Osteocyte (in vitro differentiated cells): ENCODE results near the gene CAMKMT. TPM values are rescaled to one million over a fixed set of nuclear protein-coding genes. Genes with fewer than 3 reads are reported as not detected.

Experiments used
- DNase-seq: peaks from one replicate; pipeline ENCODE4 v3.0.0; 2021; ENCODE audit warnings: mixed read lengths; ENCODE audit not compliant: unreplicated experiment; ENCODE audit errors: extremely low spot score
- H3K27ac Mint-ChIP-seq: one replicate; pipeline ENCODE4 v1.8.0; 2021; ENCODE audit warnings: mild to moderate bottlenecking, mixed read lengths; ENCODE audit not compliant: unreplicated experiment
- H3K27me3 Mint-ChIP-seq: one replicate; pipeline ENCODE4 v1.8.0; 2021; ENCODE audit warnings: mixed read lengths; ENCODE audit not compliant: unreplicated experiment
- H3K36me3 Mint-ChIP-seq: one replicate; pipeline ENCODE4 v1.8.0; 2021; ENCODE audit warnings: mixed read lengths; ENCODE audit not compliant: unreplicated experiment
- H3K4me1 Mint-ChIP-seq: one replicate; pipeline ENCODE4 v1.8.0; 2021; ENCODE audit warnings: mixed read lengths; ENCODE audit not compliant: unreplicated experiment
- H3K4me3 Mint-ChIP-seq: one replicate; pipeline ENCODE4 v1.8.0; 2021; ENCODE audit warnings: mild to moderate bottlenecking, moderate library complexity, mixed read lengths; ENCODE audit not compliant: unreplicated experiment
- H3K9me3 Mint-ChIP-seq: one replicate; pipeline ENCODE4 v1.8.0; 2021; ENCODE audit warnings: mixed read lengths; ENCODE audit not compliant: unreplicated experiment
- long read RNA-seq: library from polyadenylated mRNA; unstranded; transcript quantifications from one replicate; pipeline ENCODE4 v2.0.0, GENCODE V29; 2021
- total RNA-seq: library from RNA; stranded (reverse); gene quantifications from 2 replicates; pipeline ENCODE4 v1.2.1, GENCODE V29; 2021
- TF ChIP-seq, protein P1 (sequence below): fragments of 200-600 bp; sonication (generic); IDR thresholded peaks from 2 replicates; pipeline ENCODE4 v1.5.0; 2021; ENCODE audit warnings: antibody characterized with exemption, mild to moderate bottlenecking, moderate library complexity

The CAMKMT gene
- total RNA-seq: 8.9 and 10.9 TPM in 2 replicates
- long read RNA-seq, partial matches to known transcripts: 0 of 9 reads
- long read RNA-seq, other reads (novel, unspliced or antisense): 8 of 9 reads

DNA sequence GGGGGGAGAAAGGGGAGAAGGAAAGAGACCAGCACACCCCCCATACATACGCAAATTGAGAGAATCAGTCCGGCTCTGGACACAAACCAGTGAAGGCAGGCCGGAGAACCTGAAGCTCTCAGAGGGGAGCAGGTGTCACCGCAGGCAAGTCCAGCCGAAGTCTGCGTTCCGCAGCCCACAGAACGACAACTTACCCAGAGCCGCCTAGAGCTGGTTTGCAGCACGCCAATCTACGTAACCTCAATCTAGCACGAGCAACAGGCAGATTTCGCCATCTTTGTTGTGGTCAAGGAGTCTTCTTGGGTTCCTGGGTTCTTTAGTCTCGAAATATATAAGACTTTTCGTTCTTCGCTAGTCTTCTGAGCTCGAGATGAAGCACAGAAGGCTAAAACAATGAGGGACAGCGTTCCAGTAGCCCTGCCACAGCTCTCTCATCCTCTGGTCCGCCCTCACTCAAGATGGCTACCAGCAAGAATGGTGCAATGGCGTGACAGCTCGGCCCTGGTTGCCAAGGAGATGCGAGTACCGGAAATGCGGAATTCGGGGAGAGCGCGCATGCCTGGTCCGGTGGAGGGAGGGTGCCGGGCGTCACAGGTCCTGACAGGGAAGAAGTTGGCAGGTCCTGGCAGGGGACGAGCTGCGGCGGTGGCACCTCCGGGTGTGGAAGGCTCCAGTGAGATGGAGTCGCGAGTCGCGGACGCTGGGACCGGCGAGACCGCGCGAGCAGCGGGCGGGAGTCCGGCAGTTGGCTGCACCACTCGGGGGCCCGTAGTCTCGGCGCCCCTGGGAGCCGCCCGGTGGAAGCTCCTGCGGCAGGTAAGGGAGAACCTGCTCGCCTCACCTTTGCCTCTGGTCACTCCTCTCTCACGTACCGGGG, at the start of gene CAMKMT, which contains the start of gene PREPL:
Gene CAMKMT, plus strand, starts transcription at position 618 of the 877 bp plus-strand sequence.
Gene PREPL, minus strand, starts transcription at position 165 of the 877 bp plus-strand sequence. CDS start 15,152 bp downstream, outside the sequence.
- Mint-ChIP-seq H3K36me3 (peaks cover 3% of the 10 kb centered on the region), H3K27ac (peak within 1 kb of the TSS; percentile 100), H3K4me3 (peak within 1 kb of the TSS; percentile 89), H3K9me3 (no peaks in the 10 kb centered on the region), H3K4me1 (peaks cover 33% of the 10 kb centered on the region), H3K27me3 (no peaks in the 10 kb centered on the region)
- TF ChIP-seq, protein P1, sequence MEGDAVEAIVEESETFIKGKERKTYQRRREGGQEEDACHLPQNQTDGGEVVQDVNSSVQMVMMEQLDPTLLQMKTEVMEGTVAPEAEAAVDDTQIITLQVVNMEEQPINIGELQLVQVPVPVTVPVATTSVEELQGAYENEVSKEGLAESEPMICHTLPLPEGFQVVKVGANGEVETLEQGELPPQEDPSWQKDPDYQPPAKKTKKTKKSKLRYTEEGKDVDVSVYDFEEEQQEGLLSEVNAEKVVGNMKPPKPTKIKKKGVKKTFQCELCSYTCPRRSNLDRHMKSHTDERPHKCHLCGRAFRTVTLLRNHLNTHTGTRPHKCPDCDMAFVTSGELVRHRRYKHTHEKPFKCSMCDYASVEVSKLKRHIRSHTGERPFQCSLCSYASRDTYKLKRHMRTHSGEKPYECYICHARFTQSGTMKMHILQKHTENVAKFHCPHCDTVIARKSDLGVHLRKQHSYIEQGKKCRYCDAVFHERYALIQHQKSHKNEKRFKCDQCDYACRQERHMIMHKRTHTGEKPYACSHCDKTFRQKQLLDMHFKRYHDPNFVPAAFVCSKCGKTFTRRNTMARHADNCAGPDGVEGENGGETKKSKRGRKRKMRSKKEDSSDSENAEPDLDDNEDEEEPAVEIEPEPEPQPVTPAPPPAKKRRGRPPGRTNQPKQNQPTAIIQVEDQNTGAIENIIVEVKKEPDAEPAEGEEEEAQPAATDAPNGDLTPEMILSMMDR: no peak
- peak; percentile 99 for DNase-seq

DNA sequence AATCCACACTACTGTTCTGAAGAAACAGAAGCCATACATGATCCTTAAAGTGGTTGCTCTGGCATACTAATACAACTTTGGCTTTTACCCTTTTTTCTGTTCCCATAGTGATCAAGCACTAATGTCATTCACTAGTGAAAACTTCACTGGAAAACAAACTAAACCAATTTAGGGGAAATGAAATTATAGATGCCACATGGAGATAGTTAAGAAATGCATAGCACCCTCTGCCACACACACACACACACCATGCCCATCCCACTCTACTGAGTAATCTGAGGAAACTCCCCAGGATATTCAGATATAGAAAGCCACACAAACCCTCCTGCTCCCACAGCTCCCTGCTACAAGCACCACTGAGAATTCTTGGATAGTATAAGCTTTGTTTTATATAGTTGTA, 47.4 kb upstream of the CAMKMT start:
- H3K9me3 Mint-ChIP-seq: peaks cover 27% of the 10 kb centered on the region
- no peaks in the 10 kb centered on the region for H3K4me1 Mint-ChIP-seq
- no peak overlapping the region for H3K4me3 Mint-ChIP-seq

DNA sequence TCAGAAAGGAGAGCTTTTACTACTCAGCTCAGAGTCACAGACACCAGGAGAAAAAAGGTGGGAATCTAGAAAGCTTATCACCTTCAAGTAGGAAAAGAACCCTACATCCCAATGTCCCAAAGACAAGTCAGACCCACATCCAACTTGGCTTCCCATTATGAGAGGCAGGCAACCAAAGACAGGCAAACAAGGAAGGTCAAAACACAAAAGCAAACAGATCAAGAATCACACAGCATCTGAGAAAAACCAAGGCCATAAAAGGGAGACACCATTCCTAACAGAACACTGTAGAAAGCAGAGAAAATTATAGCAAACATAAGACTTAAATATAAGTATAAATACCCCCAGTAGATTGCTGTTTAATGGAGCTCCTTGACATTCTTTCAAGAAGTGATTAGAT, 45.8 kb upstream of the CAMKMT start:
- no peaks in the 10 kb centered on the region for H3K4me1 Mint-ChIP-seq
- TF ChIP-seq, protein P1: no peak
- H3K4me3 Mint-ChIP-seq: no peak overlapping the region
- DNase-seq: no peak
- peaks cover 16% of the 10 kb centered on the region for H3K9me3 Mint-ChIP-seq
- peaks cover 63% of the 10 kb centered on the region for H3K36me3 Mint-ChIP-seq
- H3K27ac Mint-ChIP-seq: no peak overlapping the region
- H3K27me3 Mint-ChIP-seq: no peaks in the 10 kb centered on the region

More for the DNA sequence above, 47.4 kb upstream of the CAMKMT start:
- no peak for DNase-seq
- Mint-ChIP-seq H3K36me3 (peaks cover 66% of the 10 kb centered on the region), H3K27ac (no peak overlapping the region), H3K27me3 (no peaks in the 10 kb centered on the region)
- TF ChIP-seq, protein P1: no peak

DNA sequence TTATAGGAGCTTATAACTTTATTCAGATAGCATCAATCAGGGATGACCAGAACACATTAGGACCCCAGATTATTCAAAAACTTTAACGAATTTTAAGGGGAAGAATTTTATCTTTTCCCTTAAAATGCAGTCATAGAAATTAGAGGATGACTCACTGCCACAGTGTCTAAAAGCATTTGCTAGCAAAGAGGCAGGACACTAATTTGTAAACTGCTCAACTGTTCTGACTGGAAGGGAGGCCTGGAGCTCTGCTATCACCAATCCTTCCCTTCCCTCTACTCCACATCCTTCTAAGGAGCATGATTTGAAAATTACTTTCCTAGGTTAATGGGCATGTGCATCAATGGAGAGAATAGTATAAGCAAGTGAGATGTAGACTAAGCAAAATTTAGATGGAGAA, 40.9 kb upstream of the CAMKMT start:
- TF ChIP-seq, protein P1: no peak
- DNase-seq: no peak
- H3K27me3 Mint-ChIP-seq: no peaks in the 10 kb centered on the region
- no peak overlapping the region for H3K27ac Mint-ChIP-seq
- H3K36me3 Mint-ChIP-seq: peaks cover 58% of the 10 kb centered on the region
- H3K4me3 Mint-ChIP-seq: no peak overlapping the region
- no peaks in the 10 kb centered on the region for H3K9me3 Mint-ChIP-seq
- peaks cover 3% of the 10 kb centered on the region for H3K4me1 Mint-ChIP-seq

DNA sequence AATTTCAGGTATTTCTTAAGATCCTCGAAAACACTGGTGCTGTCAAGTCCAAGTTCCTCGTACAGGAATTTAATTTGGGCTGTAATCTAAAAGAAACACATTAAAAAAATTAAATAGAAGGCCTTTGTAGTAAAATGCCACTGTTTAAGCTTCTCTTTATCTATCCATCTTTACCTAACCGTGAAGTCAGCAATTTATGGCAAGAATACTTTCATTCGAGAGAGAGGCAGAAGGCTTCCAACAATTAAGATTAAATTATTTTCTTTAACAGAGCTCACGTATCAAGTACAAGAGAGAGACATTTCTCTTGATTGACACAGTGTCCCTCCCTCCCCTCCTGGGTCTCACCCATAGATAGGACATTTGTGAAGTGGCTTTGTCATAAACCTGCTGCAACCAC, 40.4 kb upstream of the CAMKMT start:
- no peak overlapping the region for H3K4me3 Mint-ChIP-seq
- H3K4me1 Mint-ChIP-seq: peaks cover 3% of the 10 kb centered on the region

More for the DNA sequence above, 40.4 kb upstream of the CAMKMT start:
- Mint-ChIP-seq H3K27ac (no peak overlapping the region), H3K27me3 (no peaks in the 10 kb centered on the region), H3K36me3 (peaks cover 55% of the 10 kb centered on the region), H3K9me3 (no peaks in the 10 kb centered on the region)
- no peak for DNase-seq
- TF ChIP-seq, protein P1: no peak
